Muscle layer of duodenum (tissue), 2 donors: ENCODE results near the gene BORA.

Source experiments
- H3K27ac ChIP-seq: one replicate; pipeline ENCODE4 v1.7.0; 2013; ENCODE audit warnings: mild to moderate bottlenecking, low read length
- H3K27me3 ChIP-seq: one replicate; pipeline ENCODE4 v1.7.0; 2013; ENCODE audit warnings: low read depth, mild to moderate bottlenecking, control low read depth, low read length
- H3K36me3 ChIP-seq, 2 donors: one replicate each; pipeline ENCODE4 v1.7.0; 2013; ENCODE audit warnings: low read length in 2 of 2, control low read depth in 1 of 2, mild to moderate bottlenecking in 1 of 2; ENCODE audit not compliant: insufficient read depth in 2 of 2, control insufficient read depth in 1 of 2
- H3K4me1 ChIP-seq, 2 donors: one replicate each; pipeline ENCODE4 v1.7.0; 2013; ENCODE audit warnings: low read length in 2 of 2, mild to moderate bottlenecking in 2 of 2, control low read depth in 1 of 2, moderate library complexity in 1 of 2; ENCODE audit not compliant: insufficient read depth in 2 of 2, control insufficient read depth in 1 of 2
- H3K4me3 ChIP-seq, 2 donors: one replicate each; pipeline ENCODE4 v1.7.0; 2013; ENCODE audit warnings: low read length in 2 of 2, low read depth in 1 of 2, mild to moderate bottlenecking in 1 of 2
- H3K9me3 ChIP-seq, 2 donors: one replicate each; pipeline ENCODE4 v1.7.0; 2013; ENCODE audit warnings: low read length in 2 of 2, control low read depth in 1 of 2, mild to moderate bottlenecking in 1 of 2; ENCODE audit not compliant: control insufficient read depth in 1 of 2
- donor health status: healthy.

Gene BORA

DNA sequence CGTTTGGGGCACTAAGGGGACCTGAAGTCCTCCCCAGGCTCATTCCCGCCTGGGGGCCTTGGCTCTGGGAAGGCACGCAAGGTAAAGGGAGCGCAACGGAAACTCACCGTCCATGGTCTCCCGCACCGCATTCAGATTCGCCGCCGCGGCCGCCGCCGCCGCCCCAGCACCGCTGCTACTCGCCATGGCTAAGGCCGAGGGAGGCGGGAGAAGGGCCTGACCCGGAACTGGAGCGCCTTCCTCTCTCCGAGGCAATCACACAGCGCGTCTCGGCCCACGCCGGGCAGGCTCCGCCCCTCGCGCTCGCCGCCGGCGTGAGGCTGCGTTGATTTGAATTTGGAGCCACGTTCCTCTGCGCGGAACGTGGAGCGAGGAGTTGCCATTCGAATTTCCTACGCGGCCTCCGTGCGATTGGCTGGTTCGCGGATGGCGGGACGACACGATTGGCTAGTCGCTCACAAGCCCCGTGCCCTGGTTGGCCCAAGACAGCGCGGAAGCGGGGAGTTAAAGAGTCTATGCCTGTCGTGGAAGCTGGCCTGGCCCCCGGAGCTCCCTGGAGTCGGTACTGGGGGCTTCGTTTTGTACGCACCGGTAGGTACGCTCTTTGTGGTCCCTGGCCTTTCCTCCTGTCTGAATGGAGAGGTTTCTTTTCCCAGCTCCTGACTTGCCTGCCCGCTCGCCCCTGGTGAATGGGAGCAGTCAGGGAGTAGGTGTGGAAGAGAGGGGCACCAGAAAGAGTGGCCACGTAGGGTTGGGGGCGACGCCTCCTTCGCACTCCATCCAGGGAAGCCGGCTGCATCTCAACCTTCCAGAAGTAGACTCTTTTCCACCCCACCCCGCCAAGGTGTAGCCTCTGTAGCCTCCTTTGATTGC, at the start of gene BORA, which contains the start of gene MZT1:
Gene BORA, plus strand, starts transcription at position 507 of the 873 bp plus-strand sequence. CDS start 1,018 bp downstream, outside the sequence.
Gene MZT1, minus strand, starts transcription at position 213 of the 873 bp plus-strand sequence. Its CDS starts 27 bp downstream, at position 186.
- H3K9me3 ChIP-seq = no peaks in the 10 kb centered on the region
- H3K27ac ChIP-seq = peak within 1 kb of the TSS; percentile 70
- peaks cover 0 to 20% of the 10 kb centered on the region in 2 donors for H3K4me1 ChIP-seq
- peak within 1 kb of the TSS; percentile 83 to 99 for H3K4me3 ChIP-seq
- H3K27me3 ChIP-seq = no peaks in the 10 kb centered on the region
- no peaks in the 10 kb centered on the region for H3K36me3 ChIP-seq

DNA sequence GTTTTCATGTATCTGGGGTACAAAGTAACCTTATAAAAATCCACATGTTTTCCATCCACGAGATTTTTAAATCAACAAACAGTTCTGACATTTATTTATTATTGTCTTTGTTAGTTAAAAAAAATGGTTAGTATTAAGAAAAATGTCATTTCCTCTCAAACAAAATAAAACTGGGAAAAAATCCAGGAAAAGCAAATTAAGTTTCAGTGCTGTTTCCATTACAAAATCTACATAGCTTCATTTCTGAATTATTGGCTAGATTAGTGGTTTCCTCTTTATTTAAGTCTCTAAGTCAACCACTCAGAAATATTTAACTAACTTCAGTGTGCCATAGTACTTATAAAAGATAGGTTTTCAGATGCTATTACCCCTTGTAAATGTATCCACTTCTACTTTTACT, 49.4 kb upstream of the BORA start:
- Histone ChIP-seq H3K4me3 (no peak overlapping the region), H3K9me3 (no peaks in the 10 kb centered on the region), H3K4me1 (no peaks in the 10 kb centered on the region), H3K36me3 (no peaks in the 10 kb centered on the region), H3K27ac (no peak overlapping the region), H3K27me3 (no peaks in the 10 kb centered on the region)

DNA sequence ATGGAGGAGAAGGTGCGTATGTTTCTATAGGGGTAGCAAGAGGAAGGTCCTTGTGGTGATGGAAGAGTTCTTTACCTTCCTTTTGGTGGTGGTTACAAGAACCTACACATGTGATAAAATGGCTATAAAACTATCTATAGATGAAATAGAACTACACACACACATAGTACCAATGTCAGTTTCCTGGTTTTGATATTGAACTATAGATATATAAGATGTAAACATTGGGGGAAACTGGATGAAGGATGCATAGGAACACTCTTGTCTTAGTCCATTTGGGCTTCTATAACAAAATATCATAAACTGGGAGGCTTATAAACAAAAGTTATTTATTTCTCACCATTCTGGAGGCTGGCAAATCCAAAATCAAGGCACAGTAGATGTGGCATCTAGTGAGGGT, 47.4 kb upstream of the BORA start:
- Histone ChIP-seq H3K4me3 (no peak overlapping the region), H3K4me1 (no peaks in the 10 kb centered on the region), H3K9me3 (no peaks in the 10 kb centered on the region), H3K27ac (no peak overlapping the region), H3K36me3 (no peaks in the 10 kb centered on the region), H3K27me3 (no peaks in the 10 kb centered on the region)

DNA sequence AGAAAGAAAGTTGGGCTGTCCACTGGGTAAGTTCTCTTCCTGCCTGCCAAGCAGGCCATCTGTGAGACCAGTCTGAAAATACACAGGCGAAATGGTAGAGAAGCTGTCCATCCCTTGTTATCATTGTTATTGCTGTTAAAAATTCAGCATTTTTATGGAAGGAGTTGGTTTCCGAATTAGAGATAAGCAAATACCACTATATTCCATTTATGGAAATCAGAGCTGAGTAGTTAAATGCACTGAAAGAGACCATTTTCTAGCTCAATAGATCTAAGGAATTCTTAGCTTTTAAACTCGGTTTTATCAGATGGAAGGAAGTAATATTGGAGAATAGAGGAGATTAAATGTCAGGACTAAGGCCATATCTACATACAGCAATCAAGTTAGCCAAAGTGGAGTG, 41.0 kb upstream of the BORA start:
- Histone ChIP-seq H3K27ac (no peak overlapping the region), H3K9me3 (no peaks in the 10 kb centered on the region), H3K4me3 (no peak overlapping the region), H3K36me3 (no peaks in the 10 kb centered on the region), H3K27me3 (no peaks in the 10 kb centered on the region), H3K4me1 (no peaks in the 10 kb centered on the region)

DNA sequence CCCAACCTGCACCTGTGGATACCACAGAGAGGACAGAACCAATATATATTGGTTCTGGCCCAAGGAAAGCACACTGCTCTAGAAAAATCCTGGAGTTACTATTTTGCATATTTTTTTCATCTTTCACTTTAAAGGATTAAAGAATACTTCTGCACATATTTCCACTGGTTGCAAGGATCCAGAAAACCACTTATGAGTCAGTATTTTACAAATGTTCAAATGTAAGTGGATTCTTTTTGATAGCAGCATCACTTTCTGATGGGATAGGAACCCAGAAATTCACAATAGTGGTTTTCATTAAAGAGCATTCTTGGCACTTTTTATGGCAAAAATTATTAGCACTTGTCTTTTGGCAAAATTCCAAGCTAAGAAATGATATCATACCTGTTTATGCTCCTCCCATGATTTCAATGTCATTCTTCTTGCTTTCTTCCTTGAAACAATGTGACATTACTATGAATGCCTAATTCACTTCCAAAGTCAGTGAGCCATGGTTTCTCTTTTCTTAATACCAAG, 38.5 kb upstream of the BORA start:
- no peaks in the 10 kb centered on the region for H3K9me3 ChIP-seq
- no peaks in the 10 kb centered on the region for H3K36me3 ChIP-seq
- H3K27ac ChIP-seq = no peak overlapping the region
- no peak overlapping the region for H3K4me3 ChIP-seq
- no peaks in the 10 kb centered on the region for H3K4me1 ChIP-seq
- no peaks in the 10 kb centered on the region for H3K27me3 ChIP-seq

DNA sequence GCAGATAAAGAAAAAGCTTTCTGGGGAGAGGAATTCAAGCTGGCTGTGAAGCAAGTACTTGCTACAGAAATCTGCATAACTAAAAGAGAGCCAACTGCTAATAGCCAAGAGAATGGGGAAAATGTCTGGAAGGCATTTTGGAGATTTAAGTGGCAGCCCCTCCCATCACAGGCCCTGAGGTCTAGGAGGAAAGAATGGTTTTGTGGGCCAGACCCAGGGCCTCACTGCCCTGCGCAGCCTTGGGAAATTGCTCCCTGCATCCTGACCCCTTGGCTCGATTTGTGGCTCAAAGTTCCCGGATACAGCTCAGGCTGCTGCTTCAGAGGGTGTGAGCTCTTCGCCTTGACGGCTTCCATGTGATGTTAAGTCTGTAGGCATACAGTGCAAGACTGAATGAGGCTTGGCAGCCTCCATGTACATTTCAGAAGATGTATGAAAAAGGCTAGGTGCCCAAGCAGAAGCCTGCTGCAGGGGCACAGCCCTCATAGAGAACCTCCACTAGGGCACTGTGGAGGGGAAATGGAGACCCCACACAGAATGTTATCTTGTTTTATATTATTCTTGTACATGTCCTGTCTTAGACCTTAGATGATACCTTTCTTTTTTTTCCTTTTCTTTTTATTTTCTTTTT, 34.7 kb upstream of the BORA start:
- Histone ChIP-seq H3K27me3 (no peaks in the 10 kb centered on the region), H3K4me1 (no peaks in the 10 kb centered on the region), H3K9me3 (no peaks in the 10 kb centered on the region), H3K36me3 (no peaks in the 10 kb centered on the region), H3K4me3 (no peak overlapping the region), H3K27ac (no peak overlapping the region)

DNA sequence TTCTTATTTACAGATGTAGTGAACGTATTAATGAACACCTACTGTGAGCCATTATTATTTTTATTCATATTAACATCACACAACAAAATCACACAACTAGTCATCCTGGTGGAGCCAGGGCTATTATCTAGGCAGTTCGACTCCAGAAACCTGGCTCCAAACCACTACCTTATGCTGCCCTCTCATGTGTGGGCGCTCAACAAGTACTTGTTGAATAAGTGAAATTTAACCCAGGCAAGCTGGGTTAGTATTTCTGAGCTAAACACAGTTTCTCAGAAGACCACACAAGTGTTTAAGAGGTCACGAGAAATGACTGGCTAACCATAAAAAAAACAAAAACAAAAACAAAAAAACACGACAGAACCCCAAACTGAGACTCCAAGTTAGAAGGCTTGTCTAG, 33.9 kb upstream of the BORA start:
- no peaks in the 10 kb centered on the region for H3K9me3 ChIP-seq
- no peaks in the 10 kb centered on the region for H3K36me3 ChIP-seq
- H3K27me3 ChIP-seq = no peaks in the 10 kb centered on the region
- no peak overlapping the region for H3K27ac ChIP-seq
- H3K4me3 ChIP-seq = no peak overlapping the region
- no peaks in the 10 kb centered on the region for H3K4me1 ChIP-seq

DNA sequence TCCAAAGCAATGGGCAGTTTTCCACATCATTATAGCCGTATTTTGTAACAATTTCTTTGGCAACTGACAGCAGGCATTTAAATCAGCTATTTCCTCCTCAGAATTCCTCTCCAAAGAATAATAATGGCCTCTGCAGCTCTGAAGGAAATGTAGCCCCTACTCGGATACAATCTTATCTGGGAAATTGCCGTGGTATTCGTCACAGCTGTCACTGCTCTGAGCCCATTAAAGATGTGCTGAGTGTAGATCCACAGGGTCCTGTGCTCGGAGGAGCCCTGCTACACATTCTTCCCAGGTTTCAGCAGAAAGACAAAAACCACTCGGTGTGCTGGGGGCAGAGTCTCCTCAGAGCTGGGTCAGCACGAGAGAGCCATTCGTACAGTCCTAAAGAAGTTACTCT, 33.4 kb upstream of the BORA start:
- Histone ChIP-seq H3K4me3 (no peak overlapping the region), H3K9me3 (no peaks in the 10 kb centered on the region), H3K36me3 (no peaks in the 10 kb centered on the region), H3K4me1 (no peaks in the 10 kb centered on the region), H3K27ac (no peak overlapping the region), H3K27me3 (no peaks in the 10 kb centered on the region)

DNA sequence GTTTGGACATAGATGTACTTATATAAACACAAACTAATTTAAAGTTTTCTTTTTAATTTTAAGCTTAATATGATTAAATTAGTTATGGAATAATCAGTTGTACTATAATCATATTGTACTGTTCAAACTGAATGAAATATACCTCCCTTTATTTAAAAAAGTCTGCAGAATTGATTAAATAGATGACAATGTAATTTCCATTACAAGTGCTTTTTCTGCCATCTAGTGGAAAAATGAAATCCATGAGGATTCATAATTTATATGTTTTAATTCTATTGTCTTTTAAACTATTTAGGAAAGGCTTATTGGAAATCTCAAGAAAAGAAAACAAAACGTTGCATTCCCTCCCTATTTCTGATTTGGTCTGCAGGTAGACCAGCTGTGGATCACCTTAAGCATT, 31.1 kb upstream of the BORA start:
- Histone ChIP-seq H3K36me3 (no peaks in the 10 kb centered on the region), H3K27ac (no peak overlapping the region), H3K4me1 (no peaks in the 10 kb centered on the region), H3K27me3 (no peaks in the 10 kb centered on the region), H3K9me3 (no peaks in the 10 kb centered on the region), H3K4me3 (no peak overlapping the region)

DNA sequence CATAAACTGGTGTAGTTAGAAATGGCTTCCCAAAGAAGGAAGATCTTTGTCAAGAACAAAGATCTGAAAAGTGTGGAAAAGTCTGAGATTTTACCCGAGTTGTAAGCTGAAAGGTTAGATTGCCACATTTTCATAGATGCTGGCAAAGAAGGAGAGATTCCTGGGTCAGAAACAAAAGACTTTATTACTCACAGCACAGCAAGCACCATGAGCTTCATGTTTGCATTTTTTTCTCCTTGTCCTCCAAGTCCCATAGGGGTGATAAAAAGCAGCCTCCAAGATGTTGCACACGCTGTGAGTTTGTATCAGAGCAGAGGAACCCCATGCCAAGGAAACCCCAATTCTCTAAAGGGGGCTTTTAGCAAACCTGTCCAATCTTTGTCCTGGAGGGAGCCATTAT, 29.6 kb upstream of the BORA start:
- H3K4me1 ChIP-seq = no peaks in the 10 kb centered on the region
- H3K27ac ChIP-seq = no peak overlapping the region
- H3K9me3 ChIP-seq = no peaks in the 10 kb centered on the region
- no peaks in the 10 kb centered on the region for H3K27me3 ChIP-seq
- H3K36me3 ChIP-seq = no peaks in the 10 kb centered on the region
- no peak overlapping the region for H3K4me3 ChIP-seq

DNA sequence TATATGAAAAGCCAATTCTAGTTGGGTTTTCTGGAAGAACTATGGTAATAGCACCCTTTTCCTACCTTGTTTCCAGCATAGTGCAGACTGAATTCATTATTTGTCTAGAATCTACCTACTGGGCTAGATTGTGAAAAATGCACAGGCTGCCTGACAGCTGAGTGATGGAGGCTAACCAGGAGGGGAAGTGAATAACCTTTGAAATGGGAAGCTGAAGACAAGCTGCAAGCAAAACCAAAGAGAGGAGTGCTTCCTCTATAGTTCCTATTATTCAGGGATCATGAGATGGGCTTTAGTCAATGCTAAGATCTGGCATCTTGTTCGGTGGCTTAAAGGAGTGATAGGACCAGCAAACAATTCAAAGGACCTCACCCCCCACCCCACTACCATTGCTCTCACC, 27.2 kb upstream of the BORA start:
- H3K27me3 ChIP-seq = no peaks in the 10 kb centered on the region
- no peak overlapping the region for H3K4me3 ChIP-seq

More for the DNA sequence above, 27.2 kb upstream of the BORA start:
- no peak overlapping the region for H3K27ac ChIP-seq
- no peaks in the 10 kb centered on the region for H3K36me3 ChIP-seq
- no peaks in the 10 kb centered on the region for H3K9me3 ChIP-seq
- H3K4me1 ChIP-seq = no peaks in the 10 kb centered on the region
